ENCODE data around the gene MTMR1. TPM values are rescaled to one million over a fixed set of nuclear protein-coding genes. Genes with fewer than 3 reads are reported as not detected.

The MTMR1 gene
- total RNA-seq, 2 experiments from 2014 or later: 33.6 to 34.4 TPM

GRCh38 chrX:150647331-150647730 is 45.9 kb upstream of the MTMR1 start:
- intact Hi-C loops (cut with DNase I, micrococcal nuclease): no loop called here
- TF ChIP-seq CTCF (IDR thresholded peaks at IDR 0.05): no peak
- peaks cover 13% of the 10 kb centered on the region for H3K4me1 Mint-ChIP-seq (ENCODE audit: low read depth)
- no peak overlapping the region for H3K4me3 ChIP-seq (ENCODE audit: low read length)
- DNase-seq (no peak), ATAC-seq (ENCODE audit: poor library complexity) (no peak)
- no peaks in the 10 kb centered on the region for H3K4me1 ChIP-seq (ENCODE audit: insufficient read depth, low read length)
- H3K36me3 Mint-ChIP-seq (ENCODE audit: low read depth): peaks cover 83% of the 10 kb centered on the region
- no peak overlapping the region for H3K4me3 Mint-ChIP-seq
- no peak overlapping the region for H3K27ac ChIP-seq (ENCODE audit: low read depth in 1 of 2, low read length in 2 of 2)
- ChIA-PET CTCF (no interaction called here), POLR2A (no interaction called here)
- H3K9me3 ChIP-seq (ENCODE audit: control insufficient read depth in 1 of 2, insufficient read depth in 1 of 2, low read length in 2 of 2): no peaks in the 10 kb centered on the region
- no peaks in the 10 kb centered on the region for H3K27me3 ChIP-seq (ENCODE audit: control insufficient read depth in 1 of 2, insufficient read depth in 2 of 2, low read length in 2 of 2)
- H3K9me3 Mint-ChIP-seq: no peaks in the 10 kb centered on the region
- H3K36me3 ChIP-seq (ENCODE audit: insufficient read depth, low read length): peaks cover 53% of the 10 kb centered on the region
- H3K27me3 Mint-ChIP-seq: no peaks in the 10 kb centered on the region
- H3K27ac Mint-ChIP-seq: no peak overlapping the region

DNA sequence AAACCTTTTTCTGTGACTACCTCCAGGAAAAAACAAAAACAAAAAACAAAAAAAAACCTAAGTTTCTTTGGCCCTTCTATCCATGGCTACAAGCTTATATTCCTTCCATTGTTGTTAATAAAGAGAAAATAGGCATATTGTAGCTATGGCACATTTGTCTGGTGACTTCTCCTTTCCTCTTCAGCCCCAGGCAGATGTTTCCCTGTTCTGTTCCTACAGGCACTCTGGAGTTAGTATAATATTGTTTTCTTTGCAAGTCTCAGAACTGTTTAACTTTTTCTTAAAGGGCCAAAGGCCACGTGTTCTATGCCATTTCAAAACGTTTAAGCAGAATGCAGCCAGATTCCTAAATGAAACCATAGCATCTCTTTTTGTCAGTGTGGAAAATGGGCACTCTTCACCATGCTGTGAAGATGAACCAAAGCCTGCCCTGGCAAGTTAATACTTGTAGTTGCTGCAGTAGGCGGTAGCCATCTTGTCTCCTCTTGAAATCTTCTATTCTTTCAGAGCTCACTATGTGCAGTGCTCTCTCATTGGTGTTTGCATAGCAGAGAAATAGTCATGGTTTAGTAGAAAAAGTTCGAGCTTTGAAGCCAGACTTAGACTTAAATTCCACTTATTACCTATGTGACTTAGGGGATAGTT is 44.8 kb upstream of the MTMR1 start:
- Mint-ChIP-seq H3K4me1 (ENCODE audit: low read depth) (peaks cover 13% of the 10 kb centered on the region), H3K9me3 (no peaks in the 10 kb centered on the region), H3K27ac (no peak overlapping the region), H3K36me3 (ENCODE audit: low read depth) (peaks cover 84% of the 10 kb centered on the region), H3K27me3 (no peaks in the 10 kb centered on the region), H3K4me3 (no peak overlapping the region)
- Histone ChIP-seq H3K4me1 (ENCODE audit: insufficient read depth, low read length) (no peaks in the 10 kb centered on the region), H3K4me3 (ENCODE audit: low read length) (no peak overlapping the region), H3K9me3 (ENCODE audit: control insufficient read depth in 1 of 2, insufficient read depth in 1 of 2, low read length in 2 of 2) (no peaks in the 10 kb centered on the region), H3K36me3 (ENCODE audit: insufficient read depth, low read length) (peaks cover 52% of the 10 kb centered on the region), H3K27me3 (ENCODE audit: control insufficient read depth in 1 of 2, insufficient read depth in 2 of 2, low read length in 2 of 2) (no peaks in the 10 kb centered on the region), H3K27ac (ENCODE audit: low read depth in 1 of 2, low read length in 2 of 2) (no peak overlapping the region)
- no peak for TF ChIP-seq CTCF (IDR thresholded peaks at IDR 0.05)
- ATAC-seq (ENCODE audit: poor library complexity) (no peak), DNase-seq (no peak)
- intact Hi-C loops (cut with DNase I, micrococcal nuclease): no loop called here
- ChIA-PET CTCF (no interaction called here), POLR2A (no interaction called here)

- H3K36me3 ChIP-seq (ENCODE audit: insufficient read depth, low read length): peaks cover 52% of the 10 kb centered on the region
- Mint-ChIP-seq H3K9me3 (no peaks in the 10 kb centered on the region), H3K36me3 (ENCODE audit: low read depth) (peaks cover 81% of the 10 kb centered on the region), H3K4me3 (no peak overlapping the region), H3K27me3 (no peaks in the 10 kb centered on the region), H3K4me1 (ENCODE audit: low read depth) (peaks cover 13% of the 10 kb centered on the region), H3K27ac (no peak overlapping the region)
- ATAC-seq (ENCODE audit: poor library complexity) (no peak), DNase-seq (peak in 2 of 14 experiments; percentile 1 to 4)
- ChIA-PET CTCF (no interaction called here), POLR2A (no interaction called here)
- H3K27ac ChIP-seq (ENCODE audit: low read depth in 1 of 2, low read length in 2 of 2): no peak overlapping the region
- H3K27me3 ChIP-seq (ENCODE audit: control insufficient read depth in 1 of 2, insufficient read depth in 2 of 2, low read length in 2 of 2): no peaks in the 10 kb centered on the region
- H3K4me1 ChIP-seq (ENCODE audit: insufficient read depth, low read length): no peaks in the 10 kb centered on the region
- no peak for TF ChIP-seq CTCF (IDR thresholded peaks at IDR 0.05)
- H3K4me3 ChIP-seq (ENCODE audit: low read length): no peak overlapping the region
- intact Hi-C loops (cut with DNase I, micrococcal nuclease): no loop called here
- no peaks in the 10 kb centered on the region for H3K9me3 ChIP-seq (ENCODE audit: control insufficient read depth in 1 of 2, insufficient read depth in 1 of 2, low read length in 2 of 2)
Observed at GRCh38 chrX:150649096-150649870, 43.9 kb upstream of the MTMR1 start.

All from CD4-positive, alpha-beta T cell (primary cell).